ENCODE results near the gene PEX1. TPM values are rescaled to one million over a fixed set of nuclear protein-coding genes. Genes with fewer than 3 reads are reported as not detected.

Gene PEX1
- 4.1 to 8.5 TPM (median 5.4 TPM) in 5 replicates for total RNA-seq (2022; extraction: Qiagen RNA extraction; ENCODE audit: low read depth)

DNA sequence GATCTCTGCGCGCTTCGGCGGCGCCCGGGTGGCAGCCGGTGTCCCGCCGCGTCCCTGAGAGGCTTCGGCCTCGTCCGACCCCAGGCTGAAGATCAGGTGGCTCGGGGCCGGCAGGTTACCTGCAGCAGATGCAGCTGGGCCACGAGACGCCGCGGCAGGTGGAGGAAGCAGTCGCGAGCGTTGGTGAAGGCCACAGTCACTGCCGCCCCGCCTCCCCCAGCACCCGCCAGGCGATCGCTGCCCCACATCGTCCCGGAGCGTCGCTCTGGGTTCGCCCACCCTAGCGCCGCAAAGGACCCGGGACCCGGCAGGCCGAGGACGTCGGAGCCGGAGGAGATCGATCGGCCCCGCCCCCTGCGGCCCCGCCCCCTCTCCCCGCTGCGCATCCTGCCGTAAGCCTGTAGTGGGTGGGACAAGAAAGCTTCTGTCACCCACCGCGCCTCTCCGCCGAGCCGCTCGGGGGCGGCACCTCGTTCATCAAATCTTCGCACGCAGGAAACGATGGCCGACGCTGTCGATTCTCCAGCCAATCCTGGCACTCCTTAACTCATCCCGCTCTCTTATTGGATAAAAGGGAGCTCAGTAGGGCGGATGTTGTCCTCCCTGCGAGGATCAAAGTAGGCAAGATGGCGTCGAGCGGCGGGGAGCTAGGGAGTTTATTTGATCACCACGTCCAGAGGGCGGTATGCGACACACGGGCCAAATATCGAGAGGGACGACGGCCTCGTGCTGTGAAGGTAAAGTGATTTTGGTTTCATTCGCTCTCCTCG, at the start of gene PEX1, which contains the start of gene RBM48:
Gene PEX1, minus strand, starts transcription at position 333 of the 770 bp plus-strand sequence. Its CDS starts 85 bp downstream, at position 248.
Gene RBM48, plus strand, starts transcription at position 608 of the 770 bp plus-strand sequence. Its CDS starts 19 bp downstream, at position 627.

GRCh38 chr7:92477681-92478080, 50.6 kb downstream of the PEX1 start, which contains the start of gene ERVW-1:
TSS of gene ERVW-1 (minus strand) at chr7:92477946. CDS start at chr7:92470381, 7,565 bp downstream.

GRCh38 chr7:92447345-92448204, 80.7 kb downstream of the PEX1 start, which contains the start of gene GATAD1:
TSS of gene GATAD1 (plus strand) at chr7:92447482. CDS start at chr7:92447730, 248 bp downstream.

Other genes starting within 250 kb of the PEX1 start
- gene GATAD1, start 81.0 kb downstream of the PEX1 start, total RNA-seq (2022; extraction: Qiagen RNA extraction; ENCODE audit: low read depth), result 18.2 to 21.3 TPM (median 19.8 TPM) in 5 replicates
- gene ERVW-1, start 50.6 kb downstream of the PEX1 start, total RNA-seq (2022; extraction: Qiagen RNA extraction; ENCODE audit: low read depth), result 0.03 TPM in 1 of 5 replicates, not detected in the others
- gene RBM48, start 275 bp upstream of the PEX1 start, total RNA-seq (2022; extraction: Qiagen RNA extraction; ENCODE audit: low read depth), result 6.5 to 7.3 TPM (median 6.7 TPM) in 5 replicates
- 24.1 to 32.5 TPM (median 26.8 TPM) in 5 replicates for gene FAM133B, start 61.9 kb upstream of the PEX1 start, total RNA-seq (2022; extraction: Qiagen RNA extraction; ENCODE audit: low read depth)